ENCODE measurements around the gene DLEC1. TPM values are rescaled to one million over a fixed set of nuclear protein-coding genes. Genes with fewer than 3 reads are reported as not detected.

DLEC1 gene
- total and polyA plus RNA-seq, 5 donors from 2014 or later, result 0.09 to 4.9 (median 0.64) TPM

DNA sequence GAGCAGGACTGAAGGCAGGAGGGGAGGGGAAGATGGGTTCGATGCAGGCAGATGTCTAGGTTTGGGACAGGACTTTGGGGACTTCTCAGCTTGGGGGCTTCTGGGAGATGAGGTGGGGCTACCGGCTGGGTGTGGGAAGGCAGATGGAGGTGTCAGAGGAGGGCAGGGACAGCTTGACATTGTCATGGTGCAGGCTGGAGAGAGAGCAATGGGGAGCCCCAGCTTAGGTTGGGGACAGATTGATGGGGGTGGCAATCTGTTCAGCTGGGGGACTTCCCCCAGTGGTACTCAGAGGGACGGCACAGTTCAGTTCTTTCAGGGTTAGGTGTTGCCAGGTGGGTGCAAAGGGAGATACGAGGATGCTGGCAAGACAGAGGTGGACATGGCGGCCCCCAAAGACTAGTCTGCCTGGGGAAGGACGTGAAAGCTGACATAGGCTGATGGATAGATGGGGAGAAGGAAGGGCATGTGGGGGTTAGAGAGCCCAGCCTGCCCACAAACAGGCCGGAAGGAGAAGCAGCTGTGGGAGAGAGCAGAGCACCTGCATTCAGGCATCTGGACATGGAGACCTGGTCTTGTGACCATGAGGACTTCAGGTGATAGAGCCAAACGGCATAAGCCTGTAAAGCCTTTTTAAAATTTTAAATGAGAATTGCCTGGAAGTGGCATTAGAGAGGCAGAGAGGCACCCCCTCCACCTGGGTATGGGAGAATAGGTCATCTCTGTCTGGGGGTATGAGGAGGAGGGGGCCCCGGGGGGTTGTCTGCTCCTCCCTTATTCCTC lies 76.8 kb downstream of the DLEC1 start:
- Mint-ChIP-seq H3K4me3 (no peak overlapping the region), H3K9me3 (no peaks in the 10 kb centered on the region), H3K4me1 (peaks cover 0 to 19% (median 7%) of the 10 kb centered on the region in 4 donors), H3K36me3 (peaks cover 3% of the 10 kb centered on the region), H3K27me3 (no peaks in the 10 kb centered on the region), H3K27ac (peak overlapping the region in 1 of 3 donors; percentile 85)
- no peaks in the 10 kb centered on the region for H3K4me1 ChIP-seq (ENCODE audit: control insufficient read depth, insufficient read depth, low read length, poor library complexity, severe bottlenecking)
- H3K27ac ChIP-seq (ENCODE audit: insufficient read depth, low read length, poor library complexity, severe bottlenecking), result no peak overlapping the region
- no peak overlapping the region for H3K4me3 ChIP-seq (ENCODE audit: low read depth, low read length)
- H3K9me3 ChIP-seq (ENCODE audit: control insufficient read depth in 2 of 2, low read length in 2 of 2), result no peaks in the 10 kb centered on the region
- H3K27me3 ChIP-seq (ENCODE audit: control insufficient read depth, insufficient read depth, low read length), result no peaks in the 10 kb centered on the region
- DNase-seq, result no peak
- peaks cover 6% of the 10 kb centered on the region for H3K36me3 ChIP-seq (ENCODE audit: control insufficient read depth, insufficient read depth, low read length)
- ATAC-seq (ENCODE audit: low read depth in 2 of 2), result no peak

DNA sequence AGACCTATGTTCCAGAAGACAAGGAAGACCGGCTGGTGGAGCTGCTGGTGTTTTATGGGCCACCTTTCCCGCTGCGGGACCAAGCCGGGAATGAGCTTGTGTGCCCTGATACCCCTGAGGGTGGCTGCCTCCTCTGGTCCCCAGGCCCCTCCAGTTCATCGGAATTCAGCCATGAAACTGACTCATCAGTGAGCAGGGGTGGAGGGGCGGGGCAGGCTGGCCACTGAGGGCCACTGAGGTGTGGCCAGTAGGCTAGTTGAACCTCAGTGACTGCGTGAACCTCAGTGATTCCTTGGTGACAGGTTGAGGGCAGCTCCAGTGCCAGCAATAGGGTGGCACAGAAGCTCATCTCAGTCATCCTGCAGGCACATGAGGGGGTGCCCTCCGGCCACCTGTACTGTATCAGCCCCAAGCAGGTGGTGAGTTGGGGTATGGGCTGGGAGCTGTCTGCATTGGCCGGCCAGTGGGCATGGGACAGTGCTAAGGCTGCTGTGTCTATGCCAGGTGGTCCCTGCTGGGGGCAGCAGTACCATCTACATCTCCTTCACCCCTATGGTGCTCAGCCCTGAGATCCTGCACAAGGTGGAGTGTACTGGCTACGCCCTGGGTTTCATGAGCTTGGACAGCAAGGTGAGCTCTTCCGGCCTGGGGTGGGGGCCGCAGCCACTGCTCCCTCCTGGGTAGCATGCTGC lies 77.6 kb downstream of the DLEC1 start:
- H3K36me3 Mint-ChIP-seq, result peaks cover 3% of the 10 kb centered on the region
- no peak for DNase-seq
- no peaks in the 10 kb centered on the region for H3K9me3 ChIP-seq (ENCODE audit: control insufficient read depth in 2 of 2, low read length in 2 of 2)
- no peak overlapping the region for H3K27ac ChIP-seq (ENCODE audit: insufficient read depth, low read length, poor library complexity, severe bottlenecking)
- peaks cover 0 to 19% (median 7%) of the 10 kb centered on the region in 4 donors for H3K4me1 Mint-ChIP-seq
- no peak for ATAC-seq (ENCODE audit: low read depth in 2 of 2)
- H3K36me3 ChIP-seq (ENCODE audit: control insufficient read depth, insufficient read depth, low read length), result peaks cover 11% of the 10 kb centered on the region
- no peak overlapping the region for H3K4me3 Mint-ChIP-seq
- peak overlapping the region in 1 of 3 donors; percentile 63 for H3K27ac Mint-ChIP-seq
- no peaks in the 10 kb centered on the region for H3K27me3 Mint-ChIP-seq
- H3K9me3 Mint-ChIP-seq, result no peaks in the 10 kb centered on the region
- H3K4me1 ChIP-seq (ENCODE audit: control insufficient read depth, insufficient read depth, low read length, poor library complexity, severe bottlenecking), result no peaks in the 10 kb centered on the region
- no peak overlapping the region for H3K4me3 ChIP-seq (ENCODE audit: low read depth, low read length)
- H3K27me3 ChIP-seq (ENCODE audit: control insufficient read depth, insufficient read depth, low read length), result no peaks in the 10 kb centered on the region

DNA sequence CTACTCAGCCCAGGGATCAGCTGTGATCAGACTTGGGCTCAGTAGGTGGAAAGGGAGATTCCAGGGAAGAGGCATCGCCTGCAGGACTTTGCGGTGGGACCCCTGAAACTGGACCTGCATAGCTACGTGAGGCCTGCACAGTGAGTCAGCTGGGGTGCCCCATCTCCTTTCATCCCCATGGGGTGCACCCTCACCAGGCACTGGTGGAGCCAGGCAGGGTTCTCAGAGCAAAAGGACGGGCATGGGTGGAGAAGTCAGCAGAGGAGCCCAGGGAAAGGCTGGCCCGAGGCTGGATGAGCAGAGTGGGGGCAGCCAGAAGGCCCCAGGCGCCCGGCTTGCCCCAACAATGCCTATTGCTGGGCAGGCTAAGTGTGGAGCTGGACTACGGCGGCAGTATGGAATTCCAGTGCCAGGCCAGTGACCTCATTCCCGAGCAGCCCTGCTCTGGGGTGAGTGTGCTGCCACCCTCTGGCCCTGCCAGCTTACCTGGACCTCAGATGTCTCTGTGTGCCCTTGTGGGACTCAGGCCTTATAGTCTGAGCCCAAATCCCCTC lies 78.2 kb downstream of the DLEC1 start:
- Histone ChIP-seq H3K27me3 (ENCODE audit: control insufficient read depth, insufficient read depth, low read length) (no peaks in the 10 kb centered on the region), H3K36me3 (ENCODE audit: control insufficient read depth, insufficient read depth, low read length) (peaks cover 17% of the 10 kb centered on the region), H3K27ac (ENCODE audit: insufficient read depth, low read length, poor library complexity, severe bottlenecking) (no peak overlapping the region), H3K4me1 (ENCODE audit: control insufficient read depth, insufficient read depth, low read length, poor library complexity, severe bottlenecking) (no peaks in the 10 kb centered on the region), H3K9me3 (ENCODE audit: control insufficient read depth in 2 of 2, low read length in 2 of 2) (no peaks in the 10 kb centered on the region), H3K4me3 (ENCODE audit: low read depth, low read length) (no peak overlapping the region)
- no peaks in the 10 kb centered on the region for H3K9me3 Mint-ChIP-seq
- H3K36me3 Mint-ChIP-seq, result peaks cover 3% of the 10 kb centered on the region
- H3K4me3 Mint-ChIP-seq, result no peak overlapping the region
- H3K27ac Mint-ChIP-seq, result peak overlapping the region in 1 of 3 donors; percentile 63
- no peak for DNase-seq
- H3K4me1 Mint-ChIP-seq, result peaks cover 0 to 19% (median 7%) of the 10 kb centered on the region in 4 donors
- H3K27me3 Mint-ChIP-seq, result no peaks in the 10 kb centered on the region
- no peak for ATAC-seq (ENCODE audit: low read depth in 2 of 2)

DNA sequence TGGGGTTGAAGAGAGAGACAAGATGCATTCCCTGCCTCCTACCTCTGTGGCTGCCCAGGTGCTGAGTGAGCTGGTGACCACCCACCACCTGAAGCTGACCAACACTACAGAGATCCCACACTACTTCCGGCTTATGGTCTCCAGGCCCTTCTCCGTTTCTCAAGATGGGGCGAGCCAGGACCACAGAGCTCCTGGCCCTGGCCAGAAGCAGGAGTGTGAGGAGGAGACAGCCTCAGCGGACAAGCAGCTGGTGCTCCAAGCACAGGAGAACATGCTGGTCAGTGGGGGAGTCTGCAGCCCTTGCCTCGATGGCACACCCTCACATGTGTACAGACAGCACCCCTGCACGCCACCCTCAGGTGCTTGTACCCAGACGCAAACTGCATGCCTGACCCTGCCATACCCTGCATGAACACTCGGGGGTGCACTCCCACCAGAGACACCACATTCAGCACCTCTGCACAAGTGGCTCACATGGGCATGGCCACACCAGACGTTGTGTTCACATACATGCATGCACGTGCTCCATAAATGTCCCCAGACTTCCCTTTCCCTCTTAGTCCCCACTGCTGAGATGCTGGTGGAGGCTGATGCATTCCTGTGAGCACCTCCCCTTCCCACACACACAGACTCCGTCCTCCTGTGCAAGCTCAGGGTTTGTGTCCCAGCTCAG lies 78.9 kb downstream of the DLEC1 start:
- peak; percentile 83 to 85 for ATAC-seq (ENCODE audit: low read depth in 2 of 2)
- Histone ChIP-seq H3K4me3 (ENCODE audit: low read depth, low read length) (no peak overlapping the region), H3K27me3 (ENCODE audit: control insufficient read depth, insufficient read depth, low read length) (no peaks in the 10 kb centered on the region), H3K4me1 (ENCODE audit: control insufficient read depth, insufficient read depth, low read length, poor library complexity, severe bottlenecking) (no peaks in the 10 kb centered on the region), H3K27ac (ENCODE audit: insufficient read depth, low read length, poor library complexity, severe bottlenecking) (no peak overlapping the region), H3K36me3 (ENCODE audit: control insufficient read depth, insufficient read depth, low read length) (peaks cover 24% of the 10 kb centered on the region), H3K9me3 (ENCODE audit: control insufficient read depth in 2 of 2, low read length in 2 of 2) (no peaks in the 10 kb centered on the region)
- H3K9me3 Mint-ChIP-seq, result no peaks in the 10 kb centered on the region
- H3K27ac Mint-ChIP-seq, result peak overlapping the region in 2 of 3 donors; percentile 29 to 39
- peaks cover 8% of the 10 kb centered on the region for H3K36me3 Mint-ChIP-seq
- no peak overlapping the region for H3K4me3 Mint-ChIP-seq
- peak; percentile 49 to 83 (median 72) for DNase-seq
- H3K27me3 Mint-ChIP-seq, result no peaks in the 10 kb centered on the region
- H3K4me1 Mint-ChIP-seq, result peaks cover 0 to 19% (median 7%) of the 10 kb centered on the region in 4 donors

DNA sequence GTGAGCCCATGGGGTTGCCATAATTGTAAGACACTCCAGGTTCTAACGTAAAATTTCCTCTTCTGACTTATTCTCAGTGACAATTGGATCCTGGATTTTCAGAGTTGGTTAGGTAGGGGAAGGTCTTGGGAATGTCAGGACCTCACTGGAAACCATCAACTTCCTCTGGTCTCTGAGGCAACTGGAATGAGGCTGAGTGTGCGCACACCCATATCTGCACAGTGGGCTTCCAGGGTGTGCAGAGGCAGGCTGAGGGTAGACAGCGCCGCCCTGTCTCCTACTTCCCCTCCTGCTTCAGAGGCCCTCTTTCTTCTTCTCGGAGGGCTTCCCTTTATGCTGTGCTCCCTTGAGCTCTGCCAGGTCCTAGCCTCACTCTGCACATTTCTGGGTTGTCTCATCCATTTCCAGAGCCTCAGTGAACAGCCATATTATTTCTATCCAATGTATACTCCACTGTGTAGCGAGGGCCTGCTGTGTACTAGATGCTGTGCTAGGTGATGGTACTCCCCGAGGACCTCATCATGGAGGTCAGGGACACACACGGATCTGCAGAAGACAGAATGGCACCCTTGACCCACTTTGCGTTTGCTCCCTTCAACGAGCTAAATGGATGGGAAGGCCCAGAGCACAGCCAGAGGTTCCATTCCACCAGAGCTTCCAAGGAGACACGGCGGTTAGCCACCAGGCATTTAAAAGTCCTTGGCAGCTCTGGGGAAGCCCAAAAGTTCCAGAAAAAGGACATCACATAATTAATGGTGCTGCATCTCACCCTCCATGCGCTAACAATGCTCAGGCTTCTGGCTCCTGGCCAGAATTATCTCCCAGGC lies 79.6 kb downstream of the DLEC1 start:
- no peak overlapping the region for H3K4me3 Mint-ChIP-seq
- no peak for DNase-seq
- ATAC-seq (ENCODE audit: low read depth in 2 of 2), result no peak
- no peaks in the 10 kb centered on the region for H3K9me3 Mint-ChIP-seq
- H3K4me1 Mint-ChIP-seq, result peaks cover 0 to 19% (median 7%) of the 10 kb centered on the region in 4 donors
- no peak overlapping the region for H3K27ac ChIP-seq (ENCODE audit: insufficient read depth, low read length, poor library complexity, severe bottlenecking)
- H3K4me1 ChIP-seq (ENCODE audit: control insufficient read depth, insufficient read depth, low read length, poor library complexity, severe bottlenecking), result no peaks in the 10 kb centered on the region
- H3K36me3 Mint-ChIP-seq, result peaks cover 13% of the 10 kb centered on the region
- peak overlapping the region in 2 of 3 donors; percentile 29 to 62 for H3K27ac Mint-ChIP-seq
- no peak overlapping the region for H3K4me3 ChIP-seq (ENCODE audit: low read depth, low read length)
- no peaks in the 10 kb centered on the region for H3K27me3 ChIP-seq (ENCODE audit: control insufficient read depth, insufficient read depth, low read length)
- H3K27me3 Mint-ChIP-seq, result no peaks in the 10 kb centered on the region
- peaks cover 28% of the 10 kb centered on the region for H3K36me3 ChIP-seq (ENCODE audit: control insufficient read depth, insufficient read depth, low read length)
- H3K9me3 ChIP-seq (ENCODE audit: control insufficient read depth in 2 of 2, low read length in 2 of 2), result no peaks in the 10 kb centered on the region

DNA sequence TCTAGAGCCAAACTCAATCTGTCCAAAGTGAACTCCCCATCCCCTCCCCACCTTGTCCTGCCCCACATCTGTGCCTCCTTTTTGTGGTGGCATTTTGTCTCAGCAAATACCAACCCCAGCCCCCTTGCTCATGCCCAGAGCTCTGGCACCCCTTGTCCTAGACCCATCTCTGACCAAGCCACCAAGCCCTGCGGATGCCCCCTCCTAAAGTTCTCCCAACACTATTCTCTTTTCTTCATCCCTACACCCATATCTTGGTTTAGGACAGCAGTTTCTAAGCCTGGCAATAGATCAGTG lies 80.2 kb downstream of the DLEC1 start:
- Histone ChIP-seq H3K27ac (ENCODE audit: insufficient read depth, low read length, poor library complexity, severe bottlenecking) (no peak overlapping the region), H3K36me3 (ENCODE audit: control insufficient read depth, insufficient read depth, low read length) (peaks cover 33% of the 10 kb centered on the region), H3K4me3 (ENCODE audit: low read depth, low read length) (no peak overlapping the region), H3K9me3 (ENCODE audit: control insufficient read depth in 2 of 2, low read length in 2 of 2) (no peaks in the 10 kb centered on the region), H3K27me3 (ENCODE audit: control insufficient read depth, insufficient read depth, low read length) (no peaks in the 10 kb centered on the region), H3K4me1 (ENCODE audit: control insufficient read depth, insufficient read depth, low read length, poor library complexity, severe bottlenecking) (no peaks in the 10 kb centered on the region)
- DNase-seq (no peak), ATAC-seq (ENCODE audit: low read depth in 2 of 2) (no peak)
- Mint-ChIP-seq H3K27ac (peak overlapping the region in 2 of 3 donors; percentile 29 to 62), H3K4me1 (peaks cover 0 to 19% (median 7%) of the 10 kb centered on the region in 4 donors), H3K36me3 (peaks cover 13% of the 10 kb centered on the region), H3K9me3 (no peaks in the 10 kb centered on the region), H3K4me3 (no peak overlapping the region), H3K27me3 (no peaks in the 10 kb centered on the region)
